Calu3 (cell line): ENCODE results near the gene VN1R5. TPM values are rescaled to one million over a fixed set of nuclear protein-coding genes. Genes with fewer than 3 reads are reported as not detected.

ENCODE experiments used
- BruUV-seq: library from RNA; stranded (reverse); fragments of 400-500 nt; replicated peaks from 2 replicates; lab custom pipeline; 2021; lab: Mats Ljungman, UMichigan
- CTCF ChIA-PET: fragments of 300-600 bp; sonication (Branson Sonifier 250); formaldehyde crosslinking; loops from one replicate; lab custom pipeline; 2022; ENCODE audit warnings: antibody characterized with exemption; lab: Charles Lee
- DNase-seq: peaks from one replicate; pipeline ENCODE4 v3.0.0; 2022
- H3K27ac Mint-ChIP-seq: one replicate; pipeline ENCODE4 v1.8.0; 2022; ENCODE audit warnings: mixed read lengths; ENCODE audit not compliant: unreplicated experiment
- H3K27me3 Mint-ChIP-seq: one replicate; pipeline ENCODE4 v1.8.0; 2022; ENCODE audit warnings: mixed read lengths; ENCODE audit not compliant: unreplicated experiment
- H3K36me3 Mint-ChIP-seq: one replicate; pipeline ENCODE4 v1.8.0; 2022; ENCODE audit warnings: mild to moderate bottlenecking, moderate library complexity, mixed read lengths; ENCODE audit not compliant: insufficient read depth, unreplicated experiment
- H3K4me1 Mint-ChIP-seq: one replicate; pipeline ENCODE4 v1.8.0; 2022; ENCODE audit warnings: mild to moderate bottlenecking, low read depth, mixed read lengths; ENCODE audit not compliant: unreplicated experiment
- H3K4me3 Mint-ChIP-seq: one replicate; pipeline ENCODE4 v1.8.0; 2022; ENCODE audit warnings: mild to moderate bottlenecking, low read depth, moderate library complexity, mixed read lengths; ENCODE audit not compliant: unreplicated experiment
- H3K9me3 Mint-ChIP-seq: one replicate; pipeline ENCODE4 v1.8.0; 2022; ENCODE audit warnings: low read depth, mixed read lengths; ENCODE audit not compliant: unreplicated experiment
- CTCF ChIP-seq: fragments of 200-600 bp; IDR thresholded peaks from one replicate; pipeline ENCODE4 v1.8.0; 2022; ENCODE audit warnings: antibody characterized with exemption; ENCODE audit not compliant: unreplicated experiment
- intact Hi-C: fragments of 100-400 bp; cut with micrococcal nuclease; formaldehyde crosslinking; loops from one replicate; pipeline ENCODE4 v1.10.0; 2022; ENCODE audit not compliant: unreplicated experiment
- total RNA-seq: library from RNA; stranded (reverse); gene quantifications from 2 replicates; pipeline ENCODE4 v1.2.3, GENCODE V29; 2022

Gene VN1R5
- total RNA-seq, 1 experiment from 2014 or later: not detected

- no peak overlapping the region for H3K27ac Mint-ChIP-seq
- H3K4me3 Mint-ChIP-seq: no peak overlapping the region
- no peak for TF ChIP-seq CTCF
- no peaks in the 10 kb centered on the region for H3K36me3 Mint-ChIP-seq
- no peaks in the 10 kb centered on the region for H3K27me3 Mint-ChIP-seq
- H3K4me1 Mint-ChIP-seq: no peaks in the 10 kb centered on the region
- intact Hi-C loops: no loop called here
- H3K9me3 Mint-ChIP-seq: peaks cover 20% of the 10 kb centered on the region
- CTCF ChIA-PET: no interaction called here
- DNase-seq: no peak
- BruUV-seq: no TSS peak
Measured at GRCh38 chr1:247241691-247242090, 14.2 kb upstream of the VN1R5 start.

- Mint-ChIP-seq H3K9me3 (peaks cover 15% of the 10 kb centered on the region), H3K4me3 (no peak overlapping the region), H3K27me3 (no peaks in the 10 kb centered on the region), H3K36me3 (no peaks in the 10 kb centered on the region), H3K4me1 (no peaks in the 10 kb centered on the region), H3K27ac (no peak overlapping the region)
- intact Hi-C loops: no loop called here
- BruUV-seq: no TSS peak
- no peak for TF ChIP-seq CTCF
- no peak for DNase-seq
- CTCF ChIA-PET: no interaction called here
Measured at GRCh38 chr1:247243524-247244137, 12.2 kb upstream of the VN1R5 start.

GRCh38 chr1:247246325-247247115, 9.4 kb upstream of the VN1R5 start:
- Mint-ChIP-seq H3K27ac (no peak overlapping the region), H3K27me3 (no peaks in the 10 kb centered on the region)
- CTCF ChIA-PET: no interaction called here

GRCh38 chr1:247247568-247247967, 8.3 kb upstream of the VN1R5 start:
- intact Hi-C loops: no loop called here
- Mint-ChIP-seq H3K27me3 (no peaks in the 10 kb centered on the region), H3K9me3 (peaks cover 24% of the 10 kb centered on the region), H3K36me3 (no peaks in the 10 kb centered on the region), H3K4me1 (no peaks in the 10 kb centered on the region), H3K27ac (no peak overlapping the region), H3K4me3 (no peak overlapping the region)
- no TSS peak for BruUV-seq
- no peak for DNase-seq
- CTCF ChIA-PET: interaction anchor here (0.7 kb wide), 1 partner anchor 54 kb away, joined by 3 read pairs; no protein-coding TSS in a partner anchor
- no peak for TF ChIP-seq CTCF

More at GRCh38 chr1:247246325-247247115, 9.4 kb upstream of the VN1R5 start:
- no TSS peak for BruUV-seq
- no peaks in the 10 kb centered on the region for H3K36me3 Mint-ChIP-seq
- peaks cover 20% of the 10 kb centered on the region for H3K9me3 Mint-ChIP-seq
- intact Hi-C loops: no loop called here
- TF ChIP-seq CTCF: no peak
- no peaks in the 10 kb centered on the region for H3K4me1 Mint-ChIP-seq
- no peak for DNase-seq
- H3K4me3 Mint-ChIP-seq: no peak overlapping the region
